ENCODE results near the gene DHRS7C.

DHRS7C gene

DNA sequence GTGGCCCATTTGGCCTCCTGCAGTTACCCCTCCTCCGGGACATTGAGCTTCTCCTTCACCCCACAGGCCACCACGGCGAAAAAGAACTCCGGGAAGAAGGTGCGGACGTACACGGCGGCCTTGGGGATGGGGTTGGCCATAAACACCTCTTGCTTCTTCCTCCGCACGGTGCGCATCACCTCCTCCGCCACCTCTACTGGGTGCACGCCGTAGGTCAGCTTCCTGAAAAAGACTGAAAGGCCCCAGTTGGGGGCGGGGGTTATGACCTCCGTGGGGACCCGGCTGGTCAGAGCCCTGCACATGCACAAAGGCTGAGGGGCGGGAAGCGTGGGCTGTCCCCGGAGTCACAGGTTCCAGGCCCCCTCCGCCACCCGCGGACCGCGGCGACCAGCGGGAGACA, 19.9 kb downstream of the DHRS7C start:
- H3K4me3 ChIP-seq (ENCODE audit: low read length) = no peak overlapping the region
- H3K27ac ChIP-seq (ENCODE audit: low read depth, low read length) = no peak overlapping the region
- no peak overlapping the region for H3K9ac ChIP-seq (ENCODE audit: low read length)
- H3K36me3 ChIP-seq (ENCODE audit: control insufficient read depth, insufficient read depth, low read length) = no peaks in the 10 kb centered on the region
- H3K4me1 ChIP-seq (ENCODE audit: control insufficient read depth, insufficient read depth, low read length) = no peaks in the 10 kb centered on the region
- H3K27me3 ChIP-seq (ENCODE audit: control insufficient read depth, insufficient read depth, low read length) = no peaks in the 10 kb centered on the region

DNA sequence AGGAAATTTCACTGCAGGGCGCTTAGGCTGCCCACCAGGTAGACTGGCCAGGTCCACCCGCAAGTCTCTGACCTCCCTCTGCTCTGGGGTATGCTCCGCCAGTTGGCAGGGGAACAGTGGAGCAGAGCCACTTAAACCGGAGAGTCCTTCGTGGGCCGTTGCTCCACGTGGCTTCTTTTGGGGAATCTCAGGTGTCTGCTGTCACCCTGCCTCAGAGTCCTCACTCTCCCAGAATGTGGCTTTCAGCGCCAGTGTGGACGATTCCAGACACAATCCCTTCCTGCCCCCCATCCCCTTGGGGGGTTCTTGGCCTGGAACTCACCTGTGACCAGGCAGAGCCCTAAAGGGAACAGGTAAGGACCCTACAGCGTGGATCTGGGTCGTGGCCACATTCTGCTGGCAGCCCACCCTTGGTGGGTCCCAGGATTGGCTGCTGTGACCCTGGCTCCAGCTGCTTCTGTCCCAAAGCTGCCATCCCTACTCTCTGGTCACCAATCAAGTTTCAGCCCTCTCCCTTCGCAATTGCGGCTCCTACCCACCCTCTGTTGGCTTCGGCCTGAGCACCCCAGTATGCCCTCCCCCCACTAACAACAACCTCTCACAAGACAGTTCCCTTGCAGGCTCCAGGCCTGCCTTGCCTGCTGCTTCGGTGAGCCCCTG, 22.2 kb downstream of the DHRS7C start:
- no peak overlapping the region for H3K9ac ChIP-seq (ENCODE audit: low read length)
- no peak overlapping the region for H3K4me3 ChIP-seq (ENCODE audit: low read length)
- no peak overlapping the region for H3K27ac ChIP-seq (ENCODE audit: low read depth, low read length)
- no peaks in the 10 kb centered on the region for H3K27me3 ChIP-seq (ENCODE audit: control insufficient read depth, insufficient read depth, low read length)
- no peaks in the 10 kb centered on the region for H3K4me1 ChIP-seq (ENCODE audit: control insufficient read depth, insufficient read depth, low read length)
- no peaks in the 10 kb centered on the region for H3K36me3 ChIP-seq (ENCODE audit: control insufficient read depth, insufficient read depth, low read length)

DNA sequence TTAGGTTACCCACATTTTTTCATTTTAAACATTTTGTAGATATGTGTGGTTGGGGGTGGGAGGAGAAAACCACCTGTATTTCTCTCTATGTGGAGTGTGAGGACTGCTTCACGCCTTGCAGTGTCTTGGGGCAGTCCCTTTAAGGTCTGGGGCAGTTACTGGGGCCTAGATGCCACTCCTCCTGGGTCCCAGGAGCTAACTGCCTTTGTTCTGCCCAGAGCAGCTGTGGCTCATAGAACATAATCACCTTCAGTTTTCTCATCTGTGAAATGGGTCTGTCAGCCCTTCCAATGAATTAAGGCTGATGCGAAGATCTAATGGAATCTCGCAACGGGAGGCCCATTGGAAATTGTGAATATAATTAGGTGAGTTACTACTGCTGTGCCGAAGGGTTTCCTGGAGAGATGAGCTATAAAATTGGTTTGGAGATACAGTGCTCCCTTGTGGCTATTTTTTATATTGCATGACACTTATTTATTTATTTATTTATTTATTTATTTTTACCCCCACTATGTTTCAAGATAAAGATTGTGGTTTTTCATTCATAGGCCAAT, 22.9 kb downstream of the DHRS7C start:
- no peaks in the 10 kb centered on the region for H3K27me3 ChIP-seq (ENCODE audit: control insufficient read depth, insufficient read depth, low read length)
- no peaks in the 10 kb centered on the region for H3K36me3 ChIP-seq (ENCODE audit: control insufficient read depth, insufficient read depth, low read length)
- H3K4me1 ChIP-seq (ENCODE audit: control insufficient read depth, insufficient read depth, low read length) = no peaks in the 10 kb centered on the region
- H3K9ac ChIP-seq (ENCODE audit: low read length) = no peak overlapping the region
- H3K4me3 ChIP-seq (ENCODE audit: low read length) = no peak overlapping the region
- H3K27ac ChIP-seq (ENCODE audit: low read depth, low read length) = no peak overlapping the region

DNA sequence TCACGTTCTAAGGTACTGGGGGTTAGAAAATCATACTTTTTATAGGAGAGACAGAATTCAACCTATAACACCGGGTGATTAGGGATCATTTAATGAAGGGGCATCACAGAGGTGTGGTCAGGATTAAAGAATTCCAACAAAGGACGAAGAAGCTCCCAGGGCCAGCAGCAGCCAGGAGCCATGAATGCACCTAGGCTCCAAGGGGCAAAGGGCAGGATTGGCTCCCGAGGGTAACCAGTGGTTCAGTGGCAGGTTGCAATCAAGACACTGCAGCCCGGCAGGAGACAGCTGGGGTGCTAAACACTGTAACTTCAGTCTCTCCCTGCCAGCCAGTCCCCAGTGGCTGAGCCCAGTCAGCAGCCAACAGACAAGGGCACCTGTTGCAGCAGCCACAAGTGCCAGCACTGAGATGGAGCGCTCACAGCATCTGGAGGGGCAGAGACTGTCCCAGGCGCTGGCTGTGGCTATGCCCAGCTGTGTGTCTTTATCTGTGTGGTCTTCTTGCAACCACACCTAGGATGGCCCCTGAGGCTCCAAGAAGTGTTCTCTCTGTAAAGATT, 23.9 kb downstream of the DHRS7C start:
- H3K27ac ChIP-seq (ENCODE audit: low read depth, low read length) = no peak overlapping the region
- H3K4me3 ChIP-seq (ENCODE audit: low read length) = no peak overlapping the region
- H3K36me3 ChIP-seq (ENCODE audit: control insufficient read depth, insufficient read depth, low read length) = no peaks in the 10 kb centered on the region
- H3K27me3 ChIP-seq (ENCODE audit: control insufficient read depth, insufficient read depth, low read length) = no peaks in the 10 kb centered on the region
- H3K4me1 ChIP-seq (ENCODE audit: control insufficient read depth, insufficient read depth, low read length) = no peaks in the 10 kb centered on the region
- H3K9ac ChIP-seq (ENCODE audit: low read length) = no peak overlapping the region

DNA sequence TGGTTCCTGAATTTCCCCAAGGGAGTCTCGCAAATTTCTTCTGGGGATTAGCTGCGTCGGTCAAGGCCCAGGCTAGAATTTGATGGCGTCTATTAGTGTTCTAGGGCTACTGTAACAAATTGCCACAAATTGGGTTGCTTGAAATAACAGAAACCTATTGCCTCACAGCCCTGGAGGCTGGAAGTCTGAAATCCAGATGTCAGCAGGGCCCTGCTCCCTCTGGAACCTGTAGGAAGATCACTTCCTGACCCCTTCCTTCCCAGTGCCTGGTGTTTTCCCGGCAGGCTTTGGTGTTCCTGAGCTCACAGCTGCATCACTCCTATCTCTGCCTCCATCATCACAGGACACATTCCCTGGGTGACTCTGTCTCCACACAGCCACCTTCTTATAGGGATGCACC, 24.4 kb downstream of the DHRS7C start:
- no peak overlapping the region for H3K4me3 ChIP-seq (ENCODE audit: low read length)
- no peaks in the 10 kb centered on the region for H3K4me1 ChIP-seq (ENCODE audit: control insufficient read depth, insufficient read depth, low read length)
- H3K36me3 ChIP-seq (ENCODE audit: control insufficient read depth, insufficient read depth, low read length) = no peaks in the 10 kb centered on the region
- H3K9ac ChIP-seq (ENCODE audit: low read length) = no peak overlapping the region
- no peak overlapping the region for H3K27ac ChIP-seq (ENCODE audit: low read depth, low read length)
- no peaks in the 10 kb centered on the region for H3K27me3 ChIP-seq (ENCODE audit: control insufficient read depth, insufficient read depth, low read length)

DNA sequence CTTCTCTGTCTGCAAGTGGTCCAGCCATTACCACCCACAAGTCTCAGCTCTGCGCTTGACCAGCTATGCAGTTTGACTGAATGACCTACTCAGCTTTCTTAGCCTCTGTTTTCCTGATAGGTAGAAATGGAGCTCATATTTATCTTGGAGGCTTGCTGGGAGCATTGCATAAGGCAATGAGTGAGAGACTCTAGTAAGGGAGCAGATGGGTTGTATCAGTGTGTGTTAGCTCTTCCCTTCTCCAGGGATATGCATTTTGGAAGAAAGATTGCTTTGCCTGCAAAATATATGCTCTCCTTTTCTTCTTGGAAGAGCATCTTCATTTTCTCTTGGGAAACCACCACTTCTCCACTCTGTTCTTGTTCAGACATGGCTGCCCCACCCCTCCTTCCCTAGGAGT, 26.1 kb downstream of the DHRS7C start:
- Histone ChIP-seq H3K9ac (ENCODE audit: low read length) (no peak overlapping the region), H3K27ac (ENCODE audit: low read depth, low read length) (no peak overlapping the region), H3K27me3 (ENCODE audit: control insufficient read depth, insufficient read depth, low read length) (no peaks in the 10 kb centered on the region), H3K36me3 (ENCODE audit: control insufficient read depth, insufficient read depth, low read length) (no peaks in the 10 kb centered on the region), H3K4me3 (ENCODE audit: low read length) (no peak overlapping the region), H3K4me1 (ENCODE audit: control insufficient read depth, insufficient read depth, low read length) (no peaks in the 10 kb centered on the region)

DNA sequence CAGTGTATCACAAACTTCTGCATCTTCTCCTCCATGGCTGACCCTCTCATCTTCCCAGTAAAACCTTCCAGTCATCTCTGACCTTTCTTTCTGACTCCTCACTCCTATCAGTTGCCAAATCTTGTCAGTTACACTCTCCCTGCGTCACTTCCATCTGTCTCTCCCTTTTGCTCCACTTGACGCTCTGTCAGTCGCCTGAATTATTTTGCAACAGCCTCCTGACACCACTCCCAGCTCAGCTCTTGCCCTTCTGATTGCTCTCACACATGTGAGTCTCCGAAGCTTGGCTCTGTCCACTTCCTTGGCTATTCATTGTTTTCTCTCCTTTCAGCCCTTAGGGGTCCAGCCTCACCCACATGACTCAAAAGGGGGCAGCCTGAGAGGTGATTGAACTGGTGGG, 27.7 kb downstream of the DHRS7C start:
- Histone ChIP-seq H3K4me1 (ENCODE audit: control insufficient read depth, insufficient read depth, low read length) (no peaks in the 10 kb centered on the region), H3K36me3 (ENCODE audit: control insufficient read depth, insufficient read depth, low read length) (no peaks in the 10 kb centered on the region), H3K27ac (ENCODE audit: low read depth, low read length) (no peak overlapping the region), H3K9ac (ENCODE audit: low read length) (no peak overlapping the region), H3K27me3 (ENCODE audit: control insufficient read depth, insufficient read depth, low read length) (no peaks in the 10 kb centered on the region), H3K4me3 (ENCODE audit: low read length) (no peak overlapping the region)

DNA sequence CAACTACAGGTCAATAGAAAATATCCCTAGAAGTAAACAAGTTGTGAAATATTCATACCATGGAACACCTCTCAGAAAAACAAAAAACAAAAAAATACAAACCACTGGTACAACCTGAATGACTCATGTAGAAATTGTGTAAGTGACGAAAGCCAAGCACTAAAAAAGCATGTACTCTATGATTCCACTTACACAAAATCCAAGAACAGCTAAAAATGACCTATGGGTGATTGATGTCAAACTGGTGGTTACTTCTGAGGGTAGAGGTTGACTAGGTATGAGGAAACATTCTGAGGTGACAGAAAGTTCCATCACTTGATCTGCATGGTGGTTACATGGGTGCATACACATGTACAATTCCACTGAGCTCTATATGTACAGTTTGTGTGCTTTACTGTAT, 31.1 kb downstream of the DHRS7C start:
- H3K9ac ChIP-seq (ENCODE audit: low read length) = no peak overlapping the region
- no peaks in the 10 kb centered on the region for H3K27me3 ChIP-seq (ENCODE audit: control insufficient read depth, insufficient read depth, low read length)
- no peaks in the 10 kb centered on the region for H3K4me1 ChIP-seq (ENCODE audit: control insufficient read depth, insufficient read depth, low read length)
- no peak overlapping the region for H3K27ac ChIP-seq (ENCODE audit: low read depth, low read length)
- H3K4me3 ChIP-seq (ENCODE audit: low read length) = no peak overlapping the region
- H3K36me3 ChIP-seq (ENCODE audit: control insufficient read depth, insufficient read depth, low read length) = no peaks in the 10 kb centered on the region

DNA sequence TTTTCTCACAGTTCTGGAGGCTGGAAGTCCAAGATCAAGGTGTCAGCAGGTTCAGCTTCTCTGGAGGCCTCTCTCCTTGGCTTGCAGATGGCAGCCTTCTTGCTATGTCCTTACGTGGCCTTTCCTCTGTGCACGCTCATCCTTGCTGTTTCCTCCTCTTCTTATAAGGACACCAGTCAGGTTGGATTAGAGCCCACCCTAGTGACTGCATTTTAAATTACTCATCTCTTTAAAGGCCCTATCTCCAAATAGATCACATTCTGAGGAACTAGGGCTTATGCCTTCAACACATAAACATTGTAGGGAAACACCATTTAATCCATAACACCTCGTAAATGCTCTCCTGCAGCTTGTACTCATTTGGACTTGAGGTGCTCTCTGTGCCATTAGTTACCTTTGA, 36.3 kb downstream of the DHRS7C start:
- H3K4me1 ChIP-seq (ENCODE audit: control insufficient read depth, insufficient read depth, low read length) = no peaks in the 10 kb centered on the region
- no peak overlapping the region for H3K9ac ChIP-seq (ENCODE audit: low read length)
- H3K36me3 ChIP-seq (ENCODE audit: control insufficient read depth, insufficient read depth, low read length) = no peaks in the 10 kb centered on the region
- no peak overlapping the region for H3K27ac ChIP-seq (ENCODE audit: low read depth, low read length)
- H3K4me3 ChIP-seq (ENCODE audit: low read length) = no peak overlapping the region
- H3K27me3 ChIP-seq (ENCODE audit: control insufficient read depth, insufficient read depth, low read length) = no peaks in the 10 kb centered on the region

DNA sequence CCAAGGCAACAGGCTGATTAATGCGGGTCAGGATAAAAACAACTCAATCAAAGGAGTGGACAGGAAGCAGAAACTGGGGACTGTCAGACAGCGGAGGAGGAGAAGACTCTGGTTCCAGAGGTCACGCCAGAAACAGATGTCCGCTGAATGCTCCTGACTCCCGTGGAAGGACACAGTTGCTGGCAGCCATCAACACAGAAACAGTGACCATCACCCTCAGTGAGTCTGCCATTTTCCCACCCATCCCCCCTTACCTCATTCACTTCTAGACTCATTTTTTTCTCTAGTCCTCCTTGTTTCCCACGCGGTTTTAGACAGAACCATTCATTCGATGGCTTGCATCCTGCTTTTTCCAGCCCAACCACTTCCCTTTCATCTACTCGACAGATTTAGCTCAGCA, 40.9 kb downstream of the DHRS7C start:
- H3K9ac ChIP-seq (ENCODE audit: low read length) = no peak overlapping the region
- no peaks in the 10 kb centered on the region for H3K36me3 ChIP-seq (ENCODE audit: control insufficient read depth, insufficient read depth, low read length)
- H3K4me3 ChIP-seq (ENCODE audit: low read length) = no peak overlapping the region
- no peaks in the 10 kb centered on the region for H3K4me1 ChIP-seq (ENCODE audit: control insufficient read depth, insufficient read depth, low read length)
- no peak overlapping the region for H3K27ac ChIP-seq (ENCODE audit: low read depth, low read length)
- no peaks in the 10 kb centered on the region for H3K27me3 ChIP-seq (ENCODE audit: control insufficient read depth, insufficient read depth, low read length)

DNA sequence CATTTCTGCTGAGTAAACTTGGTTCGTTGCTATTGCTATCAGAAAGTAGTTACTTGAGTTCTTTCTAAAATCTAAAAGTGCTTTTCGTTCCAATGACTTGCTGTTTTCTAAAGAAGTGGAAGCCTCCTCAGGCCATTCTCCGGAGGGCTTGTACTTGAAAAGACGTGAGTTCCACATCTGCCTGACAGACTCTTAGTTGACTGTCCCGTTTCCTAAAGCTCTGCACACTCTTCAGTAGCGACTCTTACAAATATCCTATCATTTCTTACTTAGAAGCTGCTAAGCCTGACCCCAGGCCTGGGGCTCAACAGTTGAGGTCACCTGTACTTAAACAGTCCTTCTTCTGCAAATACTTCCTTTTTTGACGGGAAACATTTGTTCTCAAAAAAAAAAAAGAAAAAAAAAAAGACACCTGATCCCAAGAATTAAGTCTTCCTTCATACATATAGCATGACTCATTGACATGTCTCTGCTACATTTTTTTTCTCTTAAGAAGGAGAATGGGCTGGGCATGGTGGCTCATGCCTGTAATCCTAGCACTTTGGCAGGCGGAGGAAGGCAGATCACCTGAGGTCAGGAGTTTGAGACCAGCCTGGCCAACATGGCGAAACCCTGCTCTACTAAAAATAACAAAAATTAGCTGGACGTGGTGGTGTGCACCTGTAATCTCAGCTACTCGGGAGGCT, 61.5 kb downstream of the DHRS7C start:
- Histone ChIP-seq H3K4me3 (ENCODE audit: low read length) (no peak overlapping the region), H3K27me3 (ENCODE audit: control insufficient read depth, insufficient read depth, low read length) (no peaks in the 10 kb centered on the region), H3K36me3 (ENCODE audit: control insufficient read depth, insufficient read depth, low read length) (no peaks in the 10 kb centered on the region), H3K4me1 (ENCODE audit: control insufficient read depth, insufficient read depth, low read length) (no peaks in the 10 kb centered on the region), H3K9ac (ENCODE audit: low read length) (no peak overlapping the region), H3K27ac (ENCODE audit: low read depth, low read length) (no peak overlapping the region)

DNA sequence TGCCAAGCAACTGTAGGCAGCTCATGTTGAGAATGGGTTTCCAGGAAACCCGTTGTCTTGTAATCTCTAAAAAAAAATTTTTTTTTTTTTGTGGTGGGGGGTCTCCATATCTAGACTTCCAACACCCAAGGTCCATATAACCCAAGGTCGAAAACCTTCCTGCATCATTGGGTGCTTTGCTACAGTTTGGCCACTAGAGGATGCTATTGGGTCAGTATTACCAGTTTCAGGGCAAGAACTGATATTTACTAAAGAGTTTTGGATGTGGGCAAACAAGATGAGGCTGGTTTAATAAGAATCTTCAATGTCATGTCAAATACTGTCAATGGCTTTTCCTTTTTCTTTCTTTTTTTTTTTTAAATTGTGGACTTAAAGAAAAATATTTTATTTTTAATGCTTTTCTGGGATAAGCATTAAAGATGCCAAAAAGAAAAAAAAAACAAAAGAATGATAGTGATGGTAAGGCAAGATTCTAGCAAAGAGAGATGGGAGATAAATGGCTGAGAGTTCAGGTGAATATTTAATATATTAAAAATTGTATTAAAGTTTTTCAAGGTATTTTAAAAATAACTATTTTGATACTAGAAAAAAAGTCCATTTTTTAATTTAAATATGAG, 62.2 kb downstream of the DHRS7C start:
- Histone ChIP-seq H3K27ac (ENCODE audit: low read depth, low read length) (no peak overlapping the region), H3K27me3 (ENCODE audit: control insufficient read depth, insufficient read depth, low read length) (no peaks in the 10 kb centered on the region), H3K4me1 (ENCODE audit: control insufficient read depth, insufficient read depth, low read length) (no peaks in the 10 kb centered on the region), H3K36me3 (ENCODE audit: control insufficient read depth, insufficient read depth, low read length) (no peaks in the 10 kb centered on the region), H3K4me3 (ENCODE audit: low read length) (no peak overlapping the region), H3K9ac (ENCODE audit: low read length) (no peak overlapping the region)
